HepG2 (cell line): ENCODE data around the gene FAM228A. TPM values are rescaled to one million over a fixed set of nuclear protein-coding genes. Genes with fewer than 3 reads are reported as not detected.
A peak's percentile ranks its signal among the peaks of the same experiment; 100 is the strongest.

Experiments
- CENPX ChIP-seq: sonication (generic); formaldehyde crosslinking; IDR thresholded peaks from 2 replicates; pipeline ENCODE4 v1.9.0; 2021; ENCODE audit warnings: mild to moderate bottlenecking, missing genetic modification reagents, moderate library complexity
- HCFC1 ChIP-seq: fragments of 150-350 bp; IDR thresholded peaks from 2 replicates; pipeline ENCODE4 v1.6.1; 2014; ENCODE audit warnings: low read depth, low read length
- MAFG ChIP-seq: sonication (generic); formaldehyde crosslinking; IDR thresholded peaks from 2 replicates; pipeline ENCODE4 v1.5.1; 2020; ENCODE audit warnings: mild to moderate bottlenecking, missing genetic modification reagents
- RBM39 ChIP-seq: fragments of 200-400 bp; formaldehyde crosslinking; IDR thresholded peaks from one replicate; pipeline ENCODE4 v1.6.1; 2018; ENCODE audit warnings: antibody characterized with exemption, mild to moderate bottlenecking, low read depth, low read length; ENCODE audit not compliant: poor library complexity, severe bottlenecking
- SNAI1 ChIP-seq: sonication (generic); formaldehyde crosslinking; IDR thresholded peaks from 2 replicates; pipeline ENCODE4 v1.5.0; 2020; ENCODE audit warnings: mild to moderate bottlenecking, missing genetic modification reagents, borderline replicate concordance
- SOX13 ChIP-seq, 3 experiments: fragments of 450-650 bp in 1 of 3; sonication (generic) in 1 of 3; formaldehyde crosslinking in 1 of 3; IDR thresholded peaks in 2 of 3; conservative IDR thresholded peaks in 1 of 3; 2 replicates each; pipeline versions ENCODE4 v1.5.0 to v1.6.1; 2016 to 2020; ENCODE audit warnings: antibody characterized with exemption in 1 of 3, mild to moderate bottlenecking in 1 of 3, missing compliant biosample characterization in 1 of 3, missing genetic modification reagents in 1 of 3, moderate library complexity in 1 of 3
- TBL1XR1 ChIP-seq: fragments of 150-350 bp; IDR thresholded peaks from 2 replicates; pipeline ENCODE4 v1.6.1; 2014; ENCODE audit warnings: borderline replicate concordance, low read length; ENCODE audit not compliant: partially characterized antibody
- YEATS2 ChIP-seq: sonication (generic); formaldehyde crosslinking; IDR thresholded peaks from 2 replicates; pipeline ENCODE4 v1.4.0; 2020; ENCODE audit warnings: missing genetic modification reagents, borderline replicate concordance
- ZBTB7B ChIP-seq: sonication (generic); formaldehyde crosslinking; IDR thresholded peaks from 2 replicates; pipeline ENCODE4 v1.4.0; 2020; ENCODE audit warnings: missing genetic modification reagents
- ZNF232 ChIP-seq: sonication (generic); formaldehyde crosslinking; IDR thresholded peaks from 2 replicates; pipeline ENCODE4 v1.4.0; 2020; ENCODE audit warnings: missing genetic modification reagents, borderline replicate concordance
- ZNF33B ChIP-seq: sonication (generic); formaldehyde crosslinking; IDR thresholded peaks from 2 replicates; pipeline ENCODE4 v1.5.1; 2020; ENCODE audit warnings: mild to moderate bottlenecking, missing genetic modification reagents
- polyA plus RNA-seq, 8 experiments: library from polyadenylated mRNA; depleted of rRNA in 3 of 8; stranded (reverse) in 7 of 8; unstranded in 1 of 8; fragments of >200 nt; fragmentation: Illumina TruSeq in 4 of 8; extraction: Trizol in 4 of 8; gene quantifications; 2 replicates each; pipeline versions ENCODE4 v1.2.1 to v1.2.3, GENCODE V29; 2011 to 2016; ENCODE audit warnings: low read depth in 4 of 8, missing spikeins in 1 of 8, mixed read lengths in 1 of 8; ENCODE audit not compliant: insufficient read depth in 1 of 8
- total RNA-seq, 5 experiments: library from RNA; depleted of rRNA; stranded (reverse); fragments of >200 nt; fragmentation: Illumina TruSeq; extraction: Trizol; gene quantifications; 2 replicates each; pipeline ENCODE4 v1.2.3, GENCODE V29; 2016; ENCODE audit warnings: low read depth in 1 of 5
- TF ChIP-seq, protein P1 (sequence below): sonication (generic); formaldehyde crosslinking; IDR thresholded peaks from 2 replicates; pipeline ENCODE4 v1.4.0; 2020; ENCODE audit warnings: mild to moderate bottlenecking, low read depth, missing genetic modification reagents
- TF ChIP-seq, protein P2 (sequence below): sonication (generic); formaldehyde crosslinking; IDR thresholded peaks from 2 replicates; pipeline ENCODE4 v1.5.0; 2020; ENCODE audit warnings: mild to moderate bottlenecking, missing genetic modification reagents, borderline replicate concordance
- TF ChIP-seq, protein P3 (sequence below): sonication (generic); formaldehyde crosslinking; IDR thresholded peaks from 2 replicates; pipeline ENCODE4 v1.5.1; 2020; ENCODE audit warnings: mild to moderate bottlenecking, moderate library complexity, missing genetic modification reagents
- TF ChIP-seq, protein P4 (sequence below): sonication (generic); formaldehyde crosslinking; IDR thresholded peaks from 2 replicates; pipeline ENCODE4 v1.4.0; 2020; ENCODE audit warnings: missing genetic modification reagents, borderline replicate concordance
- TF ChIP-seq, protein P5 (sequence below): sonication (generic); formaldehyde crosslinking; IDR thresholded peaks from 2 replicates; pipeline ENCODE4 v1.8.0; 2022; ENCODE audit warnings: mild to moderate bottlenecking, missing genetic modification reagents, moderate library complexity

The FAM228A gene
- total and polyA plus RNA-seq, 2 of the 13 experiments (the other 11 are each of a cell fraction or from before 2014, with no cell fraction given): not detected

DNA sequence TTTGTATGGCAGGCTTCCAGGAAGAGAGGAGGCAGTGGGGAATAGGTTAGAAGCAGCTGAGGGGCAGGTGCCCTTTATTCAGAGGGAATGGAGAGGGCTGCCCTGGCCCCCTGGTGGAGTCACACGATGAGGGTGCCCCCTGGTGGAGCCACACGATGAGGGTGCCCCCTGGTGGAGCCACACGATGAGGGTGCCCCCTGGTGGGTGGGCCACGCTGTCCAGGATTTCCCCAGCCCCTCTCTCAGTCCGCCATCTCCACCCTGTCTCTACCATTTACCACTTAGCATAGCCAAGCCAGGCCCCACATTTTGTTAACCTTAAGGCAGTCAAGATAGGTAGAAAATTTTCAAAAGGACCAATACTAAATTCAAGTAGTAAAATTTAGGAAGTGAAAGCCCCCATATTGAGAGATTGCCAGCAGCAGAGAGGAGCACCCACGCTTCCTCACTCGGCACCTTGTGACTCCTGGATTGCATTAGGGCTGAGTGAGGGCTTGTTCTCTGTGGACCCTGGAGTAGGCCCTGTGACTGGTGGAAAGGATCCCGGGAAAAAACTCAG lies 10.4 kb upstream of the FAM228A start (continued):
- TF ChIP-seq, protein P1, sequence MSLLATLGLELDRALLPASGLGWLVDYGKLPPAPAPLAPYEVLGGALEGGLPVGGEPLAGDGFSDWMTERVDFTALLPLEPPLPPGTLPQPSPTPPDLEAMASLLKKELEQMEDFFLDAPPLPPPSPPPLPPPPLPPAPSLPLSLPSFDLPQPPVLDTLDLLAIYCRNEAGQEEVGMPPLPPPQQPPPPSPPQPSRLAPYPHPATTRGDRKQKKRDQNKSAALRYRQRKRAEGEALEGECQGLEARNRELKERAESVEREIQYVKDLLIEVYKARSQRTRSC: no peak
- TF ChIP-seq, protein P2, sequence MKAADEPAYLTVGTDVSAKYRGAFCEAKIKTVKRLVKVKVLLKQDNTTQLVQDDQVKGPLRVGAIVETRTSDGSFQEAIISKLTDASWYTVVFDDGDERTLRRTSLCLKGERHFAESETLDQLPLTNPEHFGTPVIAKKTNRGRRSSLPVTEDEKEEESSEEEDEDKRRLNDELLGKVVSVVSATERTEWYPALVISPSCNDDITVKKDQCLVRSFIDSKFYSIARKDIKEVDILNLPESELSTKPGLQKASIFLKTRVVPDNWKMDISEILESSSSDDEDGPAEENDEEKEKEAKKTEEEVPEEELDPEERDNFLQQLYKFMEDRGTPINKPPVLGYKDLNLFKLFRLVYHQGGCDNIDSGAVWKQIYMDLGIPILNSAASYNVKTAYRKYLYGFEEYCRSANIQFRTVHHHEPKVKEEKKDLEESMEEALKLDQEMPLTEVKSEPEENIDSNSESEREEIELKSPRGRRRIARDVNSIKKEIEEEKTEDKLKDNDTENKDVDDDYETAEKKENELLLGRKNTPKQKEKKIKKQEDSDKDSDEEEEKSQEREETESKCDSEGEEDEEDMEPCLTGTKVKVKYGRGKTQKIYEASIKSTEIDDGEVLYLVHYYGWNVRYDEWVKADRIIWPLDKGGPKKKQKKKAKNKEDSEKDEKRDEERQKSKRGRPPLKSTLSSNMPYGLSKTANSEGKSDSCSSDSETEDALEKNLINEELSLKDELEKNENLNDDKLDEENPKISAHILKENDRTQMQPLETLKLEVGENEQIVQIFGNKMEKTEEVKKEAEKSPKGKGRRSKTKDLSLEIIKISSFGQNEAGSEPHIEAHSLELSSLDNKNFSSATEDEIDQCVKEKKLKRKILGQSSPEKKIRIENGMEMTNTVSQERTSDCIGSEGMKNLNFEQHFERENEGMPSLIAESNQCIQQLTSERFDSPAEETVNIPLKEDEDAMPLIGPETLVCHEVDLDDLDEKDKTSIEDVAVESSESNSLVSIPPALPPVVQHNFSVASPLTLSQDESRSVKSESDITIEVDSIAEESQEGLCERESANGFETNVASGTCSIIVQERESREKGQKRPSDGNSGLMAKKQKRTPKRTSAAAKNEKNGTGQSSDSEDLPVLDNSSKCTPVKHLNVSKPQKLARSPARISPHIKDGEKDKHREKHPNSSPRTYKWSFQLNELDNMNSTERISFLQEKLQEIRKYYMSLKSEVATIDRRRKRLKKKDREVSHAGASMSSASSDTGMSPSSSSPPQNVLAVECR (CRISPR knock-in tag): peak; percentile 26; the same call in 1 of the 2 replicates
- TF ChIP-seq, protein P3, sequence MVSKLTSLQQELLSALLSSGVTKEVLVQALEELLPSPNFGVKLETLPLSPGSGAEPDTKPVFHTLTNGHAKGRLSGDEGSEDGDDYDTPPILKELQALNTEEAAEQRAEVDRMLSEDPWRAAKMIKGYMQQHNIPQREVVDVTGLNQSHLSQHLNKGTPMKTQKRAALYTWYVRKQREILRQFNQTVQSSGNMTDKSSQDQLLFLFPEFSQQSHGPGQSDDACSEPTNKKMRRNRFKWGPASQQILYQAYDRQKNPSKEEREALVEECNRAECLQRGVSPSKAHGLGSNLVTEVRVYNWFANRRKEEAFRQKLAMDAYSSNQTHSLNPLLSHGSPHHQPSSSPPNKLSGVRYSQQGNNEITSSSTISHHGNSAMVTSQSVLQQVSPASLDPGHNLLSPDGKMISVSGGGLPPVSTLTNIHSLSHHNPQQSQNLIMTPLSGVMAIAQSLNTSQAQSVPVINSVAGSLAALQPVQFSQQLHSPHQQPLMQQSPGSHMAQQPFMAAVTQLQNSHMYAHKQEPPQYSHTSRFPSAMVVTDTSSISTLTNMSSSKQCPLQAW (CRISPR knock-in tag): no peak
- TF ChIP-seq TBL1XR1 (no peak), MAFG (CRISPR knock-in tag) (no peak), CENPX (CRISPR knock-in tag) (no peak), ZNF33B (CRISPR knock-in tag) (no peak), SOX13 (IDR thresholded peaks at IDR 0.05) (no peak), SOX13 (CRISPR knock-in tag; conservative IDR thresholded peaks at IDR 0.05 in 1 of 2, IDR thresholded peaks at IDR 0.05 in 1 of 2) (no peak), HCFC1 (no peak), YEATS2 (CRISPR knock-in tag) (0 out of 2 replicates have a peak, but pooled peaks have one; percentile 28), ZNF232 (CRISPR knock-in tag) (no peak), ZBTB7B (CRISPR knock-in tag) (peak; percentile 84), RBM39 (no peak), SNAI1 (no peak)
- TF ChIP-seq, protein P4, sequence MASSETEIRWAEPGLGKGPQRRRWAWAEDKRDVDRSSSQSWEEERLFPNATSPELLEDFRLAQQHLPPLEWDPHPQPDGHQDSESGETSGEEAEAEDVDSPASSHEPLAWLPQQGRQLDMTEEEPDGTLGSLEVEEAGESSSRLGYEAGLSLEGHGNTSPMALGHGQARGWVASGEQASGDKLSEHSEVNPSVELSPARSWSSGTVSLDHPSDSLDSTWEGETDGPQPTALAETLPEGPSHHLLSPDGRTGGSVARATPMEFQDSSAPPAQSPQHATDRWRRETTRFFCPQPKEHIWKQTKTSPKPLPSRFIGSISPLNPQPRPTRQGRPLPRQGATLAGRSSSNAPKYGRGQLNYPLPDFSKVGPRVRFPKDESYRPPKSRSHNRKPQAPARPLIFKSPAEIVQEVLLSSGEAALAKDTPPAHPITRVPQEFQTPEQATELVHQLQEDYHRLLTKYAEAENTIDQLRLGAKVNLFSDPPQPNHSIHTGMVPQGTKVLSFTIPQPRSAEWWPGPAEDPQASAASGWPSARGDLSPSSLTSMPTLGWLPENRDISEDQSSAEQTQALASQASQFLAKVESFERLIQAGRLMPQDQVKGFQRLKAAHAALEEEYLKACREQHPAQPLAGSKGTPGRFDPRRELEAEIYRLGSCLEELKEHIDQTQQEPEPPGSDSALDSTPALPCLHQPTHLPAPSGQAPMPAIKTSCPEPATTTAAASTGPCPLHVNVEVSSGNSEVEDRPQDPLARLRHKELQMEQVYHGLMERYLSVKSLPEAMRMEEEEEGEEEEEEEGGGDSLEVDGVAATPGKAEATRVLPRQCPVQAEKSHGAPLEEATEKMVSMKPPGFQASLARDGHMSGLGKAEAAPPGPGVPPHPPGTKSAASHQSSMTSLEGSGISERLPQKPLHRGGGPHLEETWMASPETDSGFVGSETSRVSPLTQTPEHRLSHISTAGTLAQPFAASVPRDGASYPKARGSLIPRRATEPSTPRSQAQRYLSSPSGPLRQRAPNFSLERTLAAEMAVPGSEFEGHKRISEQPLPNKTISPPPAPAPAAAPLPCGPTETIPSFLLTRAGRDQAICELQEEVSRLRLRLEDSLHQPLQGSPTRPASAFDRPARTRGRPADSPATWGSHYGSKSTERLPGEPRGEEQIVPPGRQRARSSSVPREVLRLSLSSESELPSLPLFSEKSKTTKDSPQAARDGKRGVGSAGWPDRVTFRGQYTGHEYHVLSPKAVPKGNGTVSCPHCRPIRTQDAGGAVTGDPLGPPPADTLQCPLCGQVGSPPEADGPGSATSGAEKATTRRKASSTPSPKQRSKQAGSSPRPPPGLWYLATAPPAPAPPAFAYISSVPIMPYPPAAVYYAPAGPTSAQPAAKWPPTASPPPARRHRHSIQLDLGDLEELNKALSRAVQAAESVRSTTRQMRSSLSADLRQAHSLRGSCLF (CRISPR knock-in tag): no peak
- TF ChIP-seq, protein P5, sequence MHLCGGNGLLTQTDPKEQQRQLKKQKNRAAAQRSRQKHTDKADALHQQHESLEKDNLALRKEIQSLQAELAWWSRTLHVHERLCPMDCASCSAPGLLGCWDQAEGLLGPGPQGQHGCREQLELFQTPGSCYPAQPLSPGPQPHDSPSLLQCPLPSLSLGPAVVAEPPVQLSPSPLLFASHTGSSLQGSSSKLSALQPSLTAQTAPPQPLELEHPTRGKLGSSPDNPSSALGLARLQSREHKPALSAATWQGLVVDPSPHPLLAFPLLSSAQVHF: no peak
